NCI-H526 (cell line): Measurements from ENCODE around the gene SMIM14.
A peak's percentile ranks its signal among the peaks of the same experiment; 100 is the strongest.
"Not testable (repeated sequence)": the region's sequence is repeated elsewhere in the genome, so short reads cannot be mapped to it uniquely, and the experiment has no call there.

Experiments
- DNase-seq, 2 experiments: peaks; one replicate each; lab custom pipeline; 2025; lab: John Stamatoyannopoulos, UW

The SMIM14 gene

GRCh38 chr4:39596971-39597370 lies 41.7 kb downstream of the SMIM14 start:
- DNase-seq: no peak

DNA sequence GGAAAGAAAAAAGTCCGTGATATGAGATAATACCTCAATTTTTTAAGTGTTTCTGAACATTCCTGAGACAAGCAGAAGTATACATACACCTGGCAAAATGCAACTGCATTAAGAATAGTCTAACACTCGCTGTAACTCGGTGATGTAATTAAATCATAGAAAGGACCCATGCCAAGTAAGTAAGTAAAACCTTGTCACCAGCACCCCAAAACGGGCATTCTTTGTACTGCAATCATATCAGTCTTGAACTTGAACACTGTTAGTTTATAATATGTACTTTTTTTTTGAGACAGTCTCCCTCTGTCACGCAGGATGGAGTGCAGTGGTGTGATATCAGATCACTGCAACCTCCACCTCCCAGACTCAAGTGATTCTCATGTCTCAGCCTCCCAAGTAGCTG lies 47.4 kb downstream of the SMIM14 start:
- peak; percentile 25 to 38 for DNase-seq

GRCh38 chr4:39587881-39588280 lies 50.8 kb downstream of the SMIM14 start:
- no peak for DNase-seq

DNA sequence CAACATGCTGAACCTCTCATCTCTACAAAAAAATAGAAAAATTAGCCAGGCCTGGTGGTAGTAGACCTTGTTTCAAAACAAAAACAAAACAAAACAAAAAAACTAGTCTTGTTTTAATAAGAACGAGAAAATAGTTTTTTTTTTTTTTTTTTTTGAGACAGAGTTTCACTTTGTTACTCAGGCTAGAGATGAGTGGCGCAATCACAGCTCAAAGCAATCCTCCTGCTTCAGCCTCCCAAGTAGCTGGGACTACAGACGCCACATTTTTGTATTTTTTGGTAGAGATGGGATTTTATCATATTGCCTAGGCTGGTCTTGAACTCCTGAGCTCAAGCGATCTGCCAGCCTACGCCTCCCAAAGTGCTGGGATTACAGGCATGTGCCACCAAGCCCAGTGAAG lies 63.7 kb downstream of the SMIM14 start:
- no peak for DNase-seq

GRCh38 chr4:39571504-39571903 lies 67.2 kb downstream of the SMIM14 start:
- DNase-seq: no peak

GRCh38 chr4:39571054-39571453 lies 67.6 kb downstream of the SMIM14 start:
- DNase-seq: no peak

DNA sequence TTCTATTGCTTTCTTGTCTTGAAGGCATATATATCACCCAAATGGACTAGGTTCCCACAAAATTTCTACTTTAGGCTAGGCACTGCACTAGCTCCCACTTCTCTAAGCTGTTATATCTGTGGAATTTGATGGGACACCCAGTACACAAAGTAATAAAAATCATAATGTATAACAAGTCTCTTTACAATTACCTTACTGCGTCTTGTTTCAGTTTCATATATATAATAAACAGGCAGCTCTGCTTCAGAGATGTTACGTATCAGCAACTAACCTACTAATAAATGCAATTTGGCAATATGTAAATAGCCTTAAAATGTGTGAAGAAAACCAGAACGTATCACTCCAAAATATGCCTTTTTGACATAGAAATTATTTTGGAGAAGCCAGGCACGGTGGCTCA lies 69.5 kb downstream of the SMIM14 start:
- DNase-seq: no peak

- DNase-seq: peak in 1 of 2 experiments; percentile 18
Measured at GRCh38 chr4:39568805-39569204, 69.9 kb downstream of the SMIM14 start.

GRCh38 chr4:39565878-39566600 lies 72.6 kb downstream of the SMIM14 start:
- no peak for DNase-seq

GRCh38 chr4:39563346-39563847 lies 75.3 kb downstream of the SMIM14 start:
- peak; percentile 80 to 81 for DNase-seq

GRCh38 chr4:39562792-39563191 lies 75.9 kb downstream of the SMIM14 start:
- DNase-seq: no peak

- DNase-seq: no peak
Measured at GRCh38 chr4:39559626-39560025, 79.0 kb downstream of the SMIM14 start.

DNA sequence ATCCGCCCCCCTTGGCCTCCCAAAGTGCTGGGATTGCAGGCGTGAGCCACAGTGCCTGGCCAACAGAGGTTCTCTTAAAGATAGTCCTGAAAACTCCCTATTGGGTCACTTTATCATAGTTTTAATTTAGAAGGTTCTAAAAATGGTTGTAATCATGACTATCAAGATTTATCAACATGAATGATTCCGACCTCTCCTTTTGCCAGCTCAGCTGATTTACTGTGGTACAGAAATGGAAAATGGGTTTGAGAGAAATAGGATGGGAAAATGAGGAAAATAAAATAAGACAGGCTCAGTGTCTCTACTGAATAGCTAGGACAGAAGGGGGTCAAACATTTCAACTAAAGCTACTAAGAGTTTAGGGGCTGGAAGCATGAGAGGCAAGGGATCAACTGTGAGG lies 83.2 kb downstream of the SMIM14 start:
- DNase-seq: no peak

DNA sequence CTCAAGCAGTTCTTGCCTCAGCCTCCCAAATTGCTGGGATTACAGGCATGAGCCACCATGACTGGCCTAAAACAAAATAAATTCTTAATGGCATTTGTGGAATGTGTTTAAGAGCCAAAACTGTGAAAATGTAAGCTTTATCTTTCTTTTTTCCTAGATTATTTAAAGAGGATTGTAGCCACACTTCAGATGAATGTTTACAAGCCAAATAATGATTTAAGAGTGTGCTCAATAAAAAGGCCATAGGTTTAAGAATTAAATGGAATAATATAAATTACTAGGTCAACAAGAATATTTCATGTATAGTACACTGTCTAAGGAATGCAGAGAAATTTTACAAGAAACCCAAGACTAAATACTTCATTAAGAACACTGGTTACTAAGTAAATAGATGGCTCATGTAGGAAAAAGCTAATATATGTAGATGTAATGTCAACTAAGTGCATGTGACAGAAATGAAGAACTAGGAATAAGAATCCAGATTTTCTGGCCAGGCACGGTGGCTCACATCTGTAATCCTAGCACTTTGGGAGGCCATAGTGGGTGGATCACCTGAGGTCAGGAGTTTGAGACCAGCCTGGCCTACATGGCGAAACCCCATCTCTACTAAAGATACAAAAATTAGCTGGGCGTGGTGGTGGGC lies 90.1 kb downstream of the SMIM14 start:
- no peak for DNase-seq

DNA sequence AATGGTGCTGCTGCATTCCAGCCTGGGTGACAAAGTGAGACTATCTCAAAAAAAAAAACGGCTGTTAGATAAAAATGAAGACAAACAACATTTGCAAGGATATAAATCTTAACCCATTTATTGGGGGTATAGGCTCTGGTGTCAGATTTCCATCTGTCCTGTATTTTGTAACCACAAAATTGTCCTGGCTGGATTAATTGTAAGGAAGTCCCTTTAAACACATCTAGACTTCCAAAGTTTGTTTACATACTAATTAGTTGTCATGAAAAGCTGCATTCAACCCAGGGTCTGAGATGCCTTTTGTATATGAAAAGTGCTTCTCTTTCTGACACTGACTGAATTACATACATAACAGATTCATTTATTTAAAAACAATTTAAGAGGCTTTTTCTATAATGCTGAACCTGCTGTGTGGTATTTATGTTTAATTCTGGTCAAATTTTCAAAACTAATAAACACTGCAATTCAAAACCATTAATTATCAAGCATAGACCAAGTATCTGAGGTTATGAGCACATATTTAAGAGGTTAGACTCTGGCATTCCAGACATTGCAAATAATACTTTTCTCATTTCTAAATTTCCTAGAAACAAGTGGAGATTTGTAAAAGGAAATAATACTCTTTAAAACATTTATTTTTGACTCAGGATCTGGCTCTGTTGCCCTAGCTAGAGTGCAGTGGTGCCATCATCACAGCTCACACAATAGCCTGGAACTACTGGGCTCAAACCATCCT lies 93.9 kb downstream of the SMIM14 start:
- peak; percentile 65 to 81 for DNase-seq

- DNase-seq: not testable (repeated sequence)
Measured at GRCh38 chr4:39544080-39544479, 94.6 kb downstream of the SMIM14 start.

DNA sequence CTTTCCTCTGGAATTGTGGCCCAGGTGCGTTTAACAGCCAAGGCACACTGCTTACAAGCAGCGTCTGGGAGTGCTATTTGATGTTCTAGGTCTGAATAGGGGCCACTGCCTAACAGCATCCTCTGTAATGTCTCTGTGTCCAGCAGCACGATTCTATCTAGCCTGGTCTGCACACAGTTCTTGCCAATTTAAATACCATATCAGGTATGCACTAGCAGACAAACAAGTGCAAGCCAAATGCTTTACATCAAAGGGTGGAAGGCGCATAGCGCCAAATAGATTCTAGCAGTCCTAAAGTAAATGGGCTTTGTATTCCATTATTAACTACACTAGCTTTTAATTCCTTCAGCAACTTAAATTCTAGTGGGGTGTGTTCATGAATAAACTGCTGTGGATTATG lies 95.6 kb downstream of the SMIM14 start:
- DNase-seq: peak; percentile 14 to 37

- DNase-seq: peak; percentile 24 to 37
Measured at GRCh38 chr4:39542611-39543012, 96.1 kb downstream of the SMIM14 start.

- DNase-seq: peak in 1 of 2 experiments; percentile 2
Measured at GRCh38 chr4:39541987-39542610, 96.6 kb downstream of the SMIM14 start.

GRCh38 chr4:39539089-39539611 lies 99.5 kb downstream of the SMIM14 start:
- peak; percentile 43 to 49 for DNase-seq

DNA sequence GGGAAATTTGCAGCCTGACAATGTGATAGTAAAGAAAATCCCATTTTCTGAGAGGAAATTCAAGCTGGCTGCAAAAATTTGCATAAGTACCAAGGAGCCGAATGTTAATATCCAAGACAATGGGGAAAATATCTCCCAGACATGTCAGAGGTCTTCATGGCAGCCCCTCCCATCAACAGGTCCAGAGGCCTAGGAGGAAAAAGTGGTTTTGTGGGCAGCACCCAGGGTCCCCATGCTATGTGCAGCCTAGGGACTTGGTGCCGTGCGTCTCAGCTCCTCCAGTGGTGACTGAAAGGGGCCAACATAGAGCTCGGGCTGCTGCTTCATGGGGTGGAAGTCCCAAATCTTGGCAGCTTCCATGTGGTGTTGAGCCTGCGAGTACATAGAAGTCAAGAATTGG lies 105.1 kb downstream of the SMIM14 start:
- no peak for DNase-seq

- not testable (repeated sequence) for DNase-seq
Measured at GRCh38 chr4:39532237-39532636, 106.4 kb downstream of the SMIM14 start.
